COR-L47 (cell line): ENCODE data around the gene ABCC3.
A peak's percentile ranks its signal among the peaks of the same experiment; 100 is the strongest.

Experiments used
- DNase-seq: peaks from one replicate; lab custom pipeline; 2025; lab: John Stamatoyannopoulos, UW

The ABCC3 gene

GRCh38 chr17:50642722-50643656, 8.3 kb downstream of the ABCC3 start:
- DNase-seq, result no peak

DNA sequence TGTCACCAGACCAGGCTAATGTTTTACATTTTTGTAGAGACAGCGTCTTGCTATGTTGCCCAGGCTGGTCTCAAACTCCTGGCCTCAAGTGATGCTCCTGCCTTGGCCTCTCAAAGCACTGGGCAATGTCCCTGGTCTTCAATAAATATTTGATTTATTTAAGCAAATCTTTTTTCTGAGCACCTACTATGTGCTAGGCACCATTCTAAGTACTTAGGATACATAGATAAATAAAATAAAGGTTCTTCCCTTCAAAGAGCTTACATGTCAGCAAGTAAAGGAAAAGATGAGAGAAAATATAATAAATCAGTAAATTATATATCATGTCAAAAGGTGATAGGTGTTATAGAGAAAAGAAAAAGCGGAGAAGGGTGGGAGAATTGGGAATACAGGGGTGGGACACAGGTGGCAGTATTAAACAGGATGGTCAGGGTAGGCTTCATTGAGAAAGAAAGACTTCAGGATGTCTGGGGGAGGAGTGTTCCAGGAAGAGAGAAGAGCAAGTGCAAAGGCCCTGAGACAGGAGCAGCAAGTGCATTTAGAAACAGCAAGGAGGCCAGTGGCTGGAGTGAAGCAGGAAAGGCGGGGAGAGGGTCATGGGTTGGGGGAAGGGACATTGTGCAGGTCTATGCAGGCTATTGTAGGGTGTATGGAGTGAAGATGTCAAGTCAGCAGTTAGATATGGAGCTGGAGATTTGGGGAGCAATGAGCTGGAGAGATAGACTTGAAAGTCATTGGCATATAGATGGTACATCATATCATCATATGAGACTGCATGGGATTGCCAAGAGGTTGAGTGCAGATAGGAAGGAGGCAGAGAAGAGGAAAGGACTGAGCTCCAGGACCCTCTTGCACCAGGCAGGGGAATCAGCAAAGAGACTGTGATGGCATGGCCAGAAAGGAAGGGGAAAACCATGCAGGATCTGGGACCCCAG, 11.3 kb downstream of the ABCC3 start:
- no peak for DNase-seq

DNA sequence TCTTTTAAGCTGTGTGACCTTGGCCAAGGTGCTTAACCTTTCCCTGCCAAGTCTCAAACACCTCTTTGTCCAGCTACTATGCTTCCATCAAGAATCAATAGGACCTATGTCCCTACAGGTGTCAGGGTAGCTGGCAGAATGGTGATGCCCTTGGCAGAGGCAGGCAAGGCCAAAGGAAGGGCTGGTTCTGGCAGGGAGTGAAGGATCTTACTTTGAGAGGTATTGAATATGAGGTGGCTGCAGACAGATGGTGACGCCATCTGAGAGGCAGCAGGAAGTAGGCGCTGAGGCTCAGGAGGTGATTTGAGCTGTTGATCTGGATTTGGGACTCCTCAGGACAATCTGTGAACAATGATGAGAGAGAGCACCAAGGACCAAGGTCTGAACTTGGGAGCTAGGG, 12.5 kb downstream of the ABCC3 start:
- no peak for DNase-seq

DNA sequence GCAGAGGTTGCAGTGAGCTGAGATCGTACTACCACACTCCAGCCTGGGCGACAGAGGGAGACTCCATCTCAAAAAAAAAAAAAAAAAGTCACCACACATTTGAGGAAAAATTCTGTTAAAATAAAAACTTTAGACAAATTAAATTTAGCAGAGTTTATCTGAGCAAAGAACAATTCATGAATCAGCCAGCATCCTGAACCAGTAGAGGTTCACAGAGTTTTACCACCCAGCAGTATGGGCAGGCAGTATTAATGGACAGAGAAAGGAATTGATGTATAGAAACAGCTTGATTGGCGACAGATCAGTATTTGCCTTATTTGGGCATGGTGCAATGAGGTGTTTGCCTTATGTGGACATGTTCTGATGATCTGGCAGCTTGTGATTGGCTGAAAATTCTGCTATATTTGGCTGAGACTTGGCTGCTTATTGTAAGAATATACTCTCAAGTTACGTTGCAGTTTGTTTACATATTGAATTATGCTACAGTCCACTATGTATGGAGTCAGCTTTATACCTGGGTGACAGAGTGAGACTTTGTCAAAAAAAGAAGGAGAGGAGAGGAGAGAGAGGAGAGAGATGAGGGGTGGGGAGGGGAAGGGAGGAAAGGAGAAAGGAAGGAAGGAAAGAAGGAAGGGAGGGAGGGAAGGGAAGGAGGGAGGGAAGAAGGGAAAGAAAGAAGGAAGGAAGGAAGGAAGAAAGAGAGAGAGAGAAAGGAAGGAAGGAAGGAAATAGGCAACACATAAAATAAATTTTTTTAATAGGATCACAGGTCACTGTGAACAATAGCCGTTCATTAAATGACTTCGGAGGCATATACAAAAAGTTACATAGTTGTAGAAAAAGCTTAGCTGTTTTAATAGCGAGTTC, 14.6 kb downstream of the ABCC3 start:
- no peak for DNase-seq

- no peak for DNase-seq
These were observed 17.0 kb downstream of the ABCC3 start for GRCh38 chr17:50651661-50652060.

DNA sequence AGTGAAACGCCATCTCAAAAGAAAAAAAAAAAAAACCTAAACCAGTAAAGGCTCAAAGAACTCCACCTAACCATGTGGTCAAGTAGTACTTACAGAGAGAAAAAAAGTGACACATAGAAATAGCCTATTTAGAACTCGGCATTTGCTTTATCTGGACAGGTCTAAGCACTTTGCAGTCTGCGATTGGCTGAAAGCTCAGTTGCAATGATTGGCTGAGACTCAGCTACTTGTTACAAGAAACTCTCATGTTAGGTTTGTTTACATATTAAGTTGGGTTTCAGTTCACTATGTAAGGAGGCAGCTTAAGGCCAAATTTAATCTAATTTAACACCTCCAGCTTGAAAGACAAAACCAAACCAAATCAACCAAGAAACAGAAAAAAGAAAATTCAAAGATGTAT, 19.1 kb downstream of the ABCC3 start:
- DNase-seq, result no peak

DNA sequence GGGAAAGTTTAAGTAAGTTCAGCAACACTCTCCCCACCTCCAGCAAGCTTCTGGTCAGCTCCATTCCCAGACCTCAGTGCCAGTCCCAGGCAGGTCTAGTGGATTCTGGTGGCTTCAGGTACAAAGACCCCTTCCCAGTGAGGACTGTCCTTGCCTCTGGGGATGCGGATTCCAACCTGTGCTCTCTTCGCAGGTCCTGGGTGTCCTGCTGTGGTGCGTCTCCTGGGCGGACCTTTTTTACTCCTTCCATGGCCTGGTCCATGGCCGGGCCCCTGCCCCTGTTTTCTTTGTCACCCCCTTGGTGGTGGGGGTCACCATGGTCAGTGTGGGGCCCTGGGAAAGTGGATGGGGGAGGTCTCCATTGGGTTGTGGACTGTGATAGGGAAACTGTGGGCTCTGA, 21.8 kb downstream of the ABCC3 start:
- DNase-seq, result no peak

GRCh38 chr17:50657054-50657453, 22.4 kb downstream of the ABCC3 start:
- DNase-seq, result no peak

DNA sequence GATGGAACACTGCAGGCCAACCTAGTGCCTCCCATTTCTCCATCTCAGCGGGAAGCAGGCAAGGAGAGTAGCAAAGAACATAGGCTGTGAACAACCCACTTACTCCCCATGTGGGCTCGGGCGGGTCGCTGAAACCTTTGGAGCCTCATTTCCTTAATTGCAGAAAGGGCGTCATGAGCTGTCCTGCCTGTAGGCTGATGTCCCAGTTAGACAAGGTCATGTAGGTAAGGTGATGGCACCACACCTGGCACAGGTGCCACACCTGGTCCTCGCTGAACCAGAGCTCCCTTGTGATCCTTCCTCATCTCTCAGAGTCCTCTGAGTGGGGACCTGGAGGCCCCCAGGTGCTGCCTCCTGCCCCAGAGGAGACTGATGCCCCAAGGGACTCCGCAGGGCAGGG, 22.9 kb downstream of the ABCC3 start:
- DNase-seq, result no peak

GRCh38 chr17:50658616-50659015, 23.9 kb downstream of the ABCC3 start:
- no peak for DNase-seq

- DNase-seq, result no peak
These were observed 24.5 kb downstream of the ABCC3 start for GRCh38 chr17:50659179-50659578.

- peak; percentile 16 for DNase-seq
These were observed 25.6 kb downstream of the ABCC3 start for GRCh38 chr17:50660042-50660886.

DNA sequence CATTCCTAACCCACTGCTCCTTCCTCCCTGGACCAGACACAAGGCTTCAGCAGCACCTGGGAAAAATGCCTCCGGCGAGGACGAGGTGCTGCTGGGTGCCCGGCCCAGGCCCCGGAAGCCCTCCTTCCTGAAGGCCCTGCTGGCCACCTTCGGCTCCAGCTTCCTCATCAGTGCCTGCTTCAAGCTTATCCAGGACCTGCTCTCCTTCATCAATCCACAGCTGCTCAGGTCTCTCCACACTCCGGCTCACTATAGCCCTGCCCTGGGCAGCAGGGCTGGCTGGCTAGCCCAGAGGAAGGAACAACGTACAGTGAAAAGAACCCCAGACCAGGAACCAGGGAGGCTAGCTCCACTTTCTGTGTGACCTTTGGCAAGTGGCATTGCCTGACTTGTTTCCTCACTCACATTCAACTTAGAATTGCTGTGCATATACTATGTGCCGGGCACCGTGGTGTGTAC, 26.2 kb downstream of the ABCC3 start:
- no peak for DNase-seq

- no peak for DNase-seq
These were observed 26.7 kb downstream of the ABCC3 start for GRCh38 chr17:50661348-50661747.

DNA sequence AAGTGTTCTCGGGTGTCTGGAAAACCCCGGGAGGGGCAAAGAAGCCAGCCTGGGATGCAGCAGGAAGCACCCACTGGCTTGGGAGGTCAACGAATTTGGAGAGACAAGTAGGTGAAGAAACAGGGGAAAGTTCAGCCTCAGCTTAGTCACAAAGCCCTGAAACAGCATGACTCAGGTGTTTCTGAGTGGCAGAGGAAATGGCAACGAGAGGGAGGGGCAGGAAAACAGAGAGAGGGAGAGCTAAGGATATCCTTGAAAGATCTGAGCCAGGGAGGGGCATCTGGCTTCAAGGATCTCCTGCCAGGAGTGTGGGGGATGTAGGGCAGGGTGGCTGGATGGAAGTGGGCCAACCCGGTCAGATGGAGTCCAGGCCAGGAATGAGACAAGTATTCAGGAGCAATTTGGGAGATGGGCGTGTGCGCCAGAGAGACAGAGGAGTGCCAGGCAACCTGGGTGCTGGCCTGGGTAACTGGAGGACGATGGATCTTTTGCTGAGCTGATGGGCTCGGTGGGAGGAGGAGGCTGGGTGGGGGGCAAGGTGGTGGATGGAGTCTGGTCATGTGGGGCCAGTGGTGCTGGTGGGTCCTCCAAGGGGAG, 27.2 kb downstream of the ABCC3 start:
- peak; percentile 11 for DNase-seq

GRCh38 chr17:50662632-50663225, 28.0 kb downstream of the ABCC3 start:
- no peak for DNase-seq

GRCh38 chr17:50663812-50664374, 29.2 kb downstream of the ABCC3 start:
- no peak for DNase-seq

DNA sequence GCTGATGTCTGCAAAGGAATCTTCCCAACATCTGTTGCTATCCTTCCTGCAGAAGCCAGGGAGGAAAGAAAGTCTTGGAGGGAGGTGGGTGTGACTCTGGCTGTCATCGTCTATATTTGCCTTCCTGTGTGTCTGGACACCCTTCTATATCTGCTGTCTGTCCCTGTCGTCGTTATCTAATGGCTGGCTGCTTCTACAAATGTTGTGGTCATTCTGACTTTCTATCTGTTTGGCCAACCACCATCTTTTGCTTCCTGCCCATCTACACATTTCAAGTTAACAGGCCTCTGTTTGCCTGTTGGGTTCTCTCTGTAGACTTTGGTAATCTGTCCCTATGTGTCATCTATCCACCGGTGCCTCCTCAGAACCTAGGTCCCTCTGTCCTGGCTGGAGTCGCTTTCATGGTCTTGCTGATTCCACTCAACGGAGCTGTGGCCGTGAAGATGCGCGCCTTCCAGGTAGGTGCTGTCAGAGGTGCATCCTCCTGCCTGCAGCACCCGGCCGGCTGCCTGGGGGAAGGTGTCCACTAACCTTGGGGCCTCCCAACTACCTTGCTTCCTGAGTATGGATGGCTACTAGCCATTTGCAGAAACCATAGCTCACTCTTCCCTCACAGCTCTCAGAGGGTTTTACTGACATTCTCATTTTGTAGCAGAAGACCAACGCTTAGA, 30.2 kb downstream of the ABCC3 start:
- no peak for DNase-seq

DNA sequence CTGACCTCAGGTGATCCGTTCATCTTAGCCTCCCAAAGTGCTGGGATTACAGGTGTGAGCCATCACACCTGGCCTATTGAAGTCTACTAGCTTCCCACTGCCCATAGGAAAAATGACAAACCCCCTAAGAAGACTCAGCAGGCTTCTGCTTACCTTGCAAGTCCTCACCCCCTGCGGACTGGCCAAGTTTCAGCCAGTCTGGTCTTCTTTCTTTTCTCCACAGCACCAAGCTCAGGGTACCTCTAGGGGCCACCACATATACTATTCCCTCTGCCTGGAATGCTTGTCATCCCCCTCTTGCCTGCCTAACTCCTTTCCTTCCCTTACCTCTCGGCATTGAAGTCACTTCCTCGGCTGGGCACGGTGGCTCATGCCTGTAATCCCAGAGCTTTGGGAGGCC, 31.2 kb downstream of the ABCC3 start:
- no peak for DNase-seq
